H1 (cell line): ENCODE data around the gene SYPL1. TPM values are rescaled to one million over a fixed set of nuclear protein-coding genes. Genes with fewer than 3 reads are reported as not detected.

ENCODE experiments used
- CTCF ChIA-PET: fragments of 300-600 bp; sonication (Branson Sonifier 250); formaldehyde crosslinking; loops from one replicate; lab custom pipeline; 2021; ENCODE audit not compliant: partially characterized antibody; lab: Charles Lee
- POLR2A ChIA-PET: fragments of 300-600 bp; sonication (Branson Sonifier 250); formaldehyde crosslinking; loops from one replicate; lab custom pipeline; 2021; ENCODE audit warnings: inconsistent platforms; ENCODE audit not compliant: partially characterized antibody; lab: Charles Lee
- DNase-seq, 2 experiments: peaks; one replicate each; pipeline versions ENCODE4 v3.0.0 to v3.0.0-alpha.2; 2010 to 2022; ENCODE audit warnings: low spot score in 2 of 2, low read depth in 1 of 2, mixed read lengths in 1 of 2
- FAIRE-seq: peaks from 2 replicates; lab custom pipeline; 2011; peaks lifted over from hg19 to GRCh38; lab: Jason Lieb, UNC
- H2AFZ ChIP-seq: 2 replicates; pipeline ENCODE4 v1.8.1; 2012; ENCODE audit warnings: low read length, inconsistent platforms
- H2AK5ac ChIP-seq: 2 replicates; pipeline ENCODE4 v1.6.1; 2013; ENCODE audit warnings: low read depth, low read length
- H2BK120ac ChIP-seq: replicated peaks from 2 replicates; pipeline ENCODE3; 2013; ENCODE audit warnings: low read depth, low read length, inconsistent platforms
- H2BK12ac ChIP-seq: 2 replicates; pipeline ENCODE4 v1.6.1; 2013; ENCODE audit warnings: low read depth, low read length
- H2BK15ac ChIP-seq: 2 replicates; pipeline ENCODE4 v1.6.1; 2013; ENCODE audit warnings: low read length
- H2BK20ac ChIP-seq: 2 replicates; pipeline ENCODE4 v1.6.1; 2013; ENCODE audit warnings: low read length
- H2BK5ac ChIP-seq: 2 replicates; pipeline ENCODE4 v1.6.1; 2013; ENCODE audit warnings: low read depth, low read length
- H3K14ac ChIP-seq: 2 replicates; pipeline ENCODE4 v1.6.1; 2013; ENCODE audit warnings: inconsistent platforms; ENCODE audit not compliant: insufficient read length
- H3K18ac ChIP-seq: 2 replicates; pipeline ENCODE4 v1.6.1; 2013; ENCODE audit warnings: low read length; ENCODE audit errors: extremely low read depth
- H3K23ac ChIP-seq: 2 replicates; pipeline ENCODE4 v1.6.1; 2013; ENCODE audit warnings: inconsistent platforms; ENCODE audit not compliant: insufficient read length
- H3K23me2 ChIP-seq: 2 replicates; pipeline ENCODE4 v1.6.1; 2013; ENCODE audit warnings: low read depth, low read length
- H3K27ac ChIP-seq: 2 replicates; pipeline ENCODE4 v1.6.1; 2011; ENCODE audit warnings: low read depth, low read length, inconsistent platforms
- H3K27me3 ChIP-seq, 4 experiments: replicated peaks in 1 of 4; 1 replicate in 1 of 4; 2 replicates in 3 of 4; pipeline versions ENCODE4 v1.6.1 to v1.8.1; 2011 to 2013; ENCODE audit warnings: low read length in 3 of 4, mild to moderate bottlenecking in 3 of 4, inconsistent platforms in 2 of 4, mixed read lengths in 2 of 4, moderate library complexity in 1 of 4; ENCODE audit not compliant: control insufficient read depth in 3 of 4, insufficient read depth in 3 of 4; ENCODE audit errors: extremely low read depth in 1 of 4
- H3K36me3 ChIP-seq, 4 experiments: 2 replicates each; pipeline versions ENCODE4 v1.6.1 to v1.8.1; 2011 to 2013; ENCODE audit warnings: mild to moderate bottlenecking in 4 of 4, low read length in 3 of 4, moderate library complexity in 2 of 4, control low read depth in 1 of 4, inconsistent platforms in 1 of 4; ENCODE audit not compliant: insufficient read depth in 4 of 4, control insufficient read depth in 2 of 4
- H3K4ac ChIP-seq: replicated peaks from 2 replicates; pipeline ENCODE3; 2013; ENCODE audit warnings: low read length, low read depth, mixed read lengths, inconsistent platforms; ENCODE audit not compliant: insufficient read length
- H3K4me1 ChIP-seq, 4 experiments: replicated peaks in 1 of 4; 1 replicate in 1 of 4; 2 replicates in 3 of 4; pipeline versions ENCODE4 v1.6.1 to v1.8.1; 2011 to 2013; ENCODE audit warnings: low read length in 3 of 4, inconsistent platforms in 2 of 4, mixed read lengths in 1 of 4; ENCODE audit not compliant: insufficient read depth in 4 of 4, control insufficient read depth in 3 of 4
- H3K4me2 ChIP-seq, 2 experiments: 2 replicates each; pipeline versions ENCODE4 v1.6.1 to v1.8.1; 2011 to 2013; ENCODE audit warnings: low read depth in 2 of 2, low read length in 2 of 2, control low read depth in 1 of 2, inconsistent platforms in 1 of 2, mild to moderate bottlenecking in 1 of 2; ENCODE audit not compliant: insufficient read depth in 1 of 2
- H3K4me3 ChIP-seq, 4 experiments: fragments of 200-600, 300-600 bp in 1 of 4; sonication (generic), shearing (Covaris generic), sonication (Bioruptor Twin) in 1 of 4; 2 replicates each; pipeline versions ENCODE4 v1.5.1 to v1.8.1; 2011 to 2016; ENCODE audit warnings: low read length in 4 of 4, low read depth in 3 of 4, control low read depth in 2 of 4, inconsistent platforms in 2 of 4, mild to moderate bottlenecking in 2 of 4, mixed read lengths in 1 of 4, moderate library complexity in 1 of 4; ENCODE audit not compliant: insufficient read depth in 2 of 4; ENCODE audit errors: extremely low read depth in 1 of 4
- H3K56ac ChIP-seq: replicated peaks from 2 replicates; pipeline ENCODE3; 2013; ENCODE audit warnings: low read depth, mild to moderate bottlenecking, mixed read lengths, low read length, inconsistent platforms; ENCODE audit not compliant: insufficient read length
- H3K79me1 ChIP-seq: 2 replicates; pipeline ENCODE4 v1.6.1; 2013; ENCODE audit warnings: low read depth, low read length, control low read depth
- H3K79me2 ChIP-seq, 2 experiments: 2 replicates each; pipeline versions ENCODE4 v1.6.1 to v1.8.1; 2012 to 2013; ENCODE audit warnings: low read length in 2 of 2, mild to moderate bottlenecking in 2 of 2, inconsistent platforms in 1 of 2; ENCODE audit not compliant: insufficient read depth in 2 of 2, control insufficient read depth in 1 of 2
- H3K9ac ChIP-seq, 4 experiments: replicated peaks in 1 of 4; 1 replicate in 1 of 4; 2 replicates in 3 of 4; pipeline versions ENCODE4 v1.6.1 to v1.8.1; 2011 to 2013; ENCODE audit warnings: low read depth in 3 of 4, low read length in 3 of 4, control low read depth in 2 of 4, mild to moderate bottlenecking in 2 of 4, moderate library complexity in 2 of 4, inconsistent platforms in 1 of 4; ENCODE audit errors: extremely low read depth in 1 of 4
- H3K9me3 ChIP-seq, 2 experiments: 2 replicates each; pipeline versions ENCODE4 v1.6.1 to v1.8.1; 2012 to 2013; ENCODE audit warnings: mild to moderate bottlenecking in 2 of 2, moderate library complexity in 2 of 2, control low read depth in 1 of 2, inconsistent platforms in 1 of 2, low read depth in 1 of 2, low read length in 1 of 2, mixed read lengths in 1 of 2; ENCODE audit not compliant: insufficient read depth in 2 of 2
- H4K20me1 ChIP-seq, 2 experiments: replicated peaks in 1 of 2; 2 replicates each; pipeline versions ENCODE3 to v1.8.1; 2011 to 2013; ENCODE audit warnings: inconsistent platforms in 2 of 2, low read length in 2 of 2, mild to moderate bottlenecking in 1 of 2; ENCODE audit not compliant: insufficient read depth in 2 of 2, control insufficient read depth in 1 of 2
- H4K5ac ChIP-seq: 2 replicates; pipeline ENCODE4 v1.6.1; 2013; ENCODE audit warnings: low read length, low read depth, mixed read lengths, inconsistent platforms; ENCODE audit not compliant: insufficient read length
- H4K8ac ChIP-seq: 2 replicates; pipeline ENCODE4 v1.8.0; 2013; ENCODE audit warnings: mild to moderate bottlenecking, moderate library complexity, low read length, inconsistent platforms; ENCODE audit not compliant: insufficient read depth; ENCODE audit errors: extremely low read depth
- H4K91ac ChIP-seq: replicated peaks from 2 replicates; pipeline ENCODE3; 2013; ENCODE audit warnings: low read length, mixed read lengths, inconsistent platforms; ENCODE audit not compliant: insufficient read length
- BRCA1 ChIP-seq: IDR thresholded peaks from 2 replicates; pipeline ENCODE4 v1.6.1; 2012; ENCODE audit warnings: low read depth, low read length, improper control_type of control experiment
- CBX8 ChIP-seq: fragments of 300-800, 300-1000 bp; sonication (generic); IDR thresholded peaks from 2 replicates; pipeline ENCODE4 v1.7.1; 2016; ENCODE audit warnings: low read depth, low read length, borderline replicate concordance
- CEBPB ChIP-seq: IDR thresholded peaks from 2 replicates; pipeline ENCODE4 v1.6.1; 2012; ENCODE audit warnings: low read depth, low read length
- CHD1 ChIP-seq: IDR thresholded peaks from 2 replicates; pipeline ENCODE4 v1.6.1; 2012; ENCODE audit warnings: low read depth, low read length, improper control_type of control experiment
- POLR2AphosphoS5 ChIP-seq: IDR thresholded peaks from 2 replicates; pipeline ENCODE4 v1.6.1; 2011; ENCODE audit warnings: low read depth, low read length
- POU5F1 ChIP-seq: IDR thresholded peaks from 2 replicates; pipeline ENCODE4 v1.6.1; 2011; ENCODE audit warnings: low read depth, mild to moderate bottlenecking, low read length, moderate library complexity
- RAD21 ChIP-seq, 2 experiments: IDR thresholded peaks in 1 of 2; conservative IDR thresholded peaks in 1 of 2; 2 replicates each; pipeline ENCODE4 v1.6.1; 2011; ENCODE audit warnings: low read depth in 2 of 2, low read length in 2 of 2, improper control_type of control experiment in 1 of 2, inconsistent platforms in 1 of 2, mild to moderate bottlenecking in 1 of 2, moderate library complexity in 1 of 2
- RXRA ChIP-seq: IDR thresholded peaks from 2 replicates; pipeline ENCODE4 v1.6.1; 2011; ENCODE audit warnings: low read depth, mild to moderate bottlenecking, low read length, moderate library complexity; ENCODE audit not compliant: insufficient read depth
- SIX5 ChIP-seq: IDR thresholded peaks from 2 replicates; pipeline ENCODE4 v1.6.1; 2011; ENCODE audit warnings: mild to moderate bottlenecking, low read depth, low read length
- WGBS, 2 experiments: shearing (Covaris generic) in 1 of 2; methylation state at CpG; one replicate each; pipeline versions ENCODE4 v1.1.6 to v1.1.7; 2013 to 2015; ENCODE audit warnings: low lambda C conversion rate in 2 of 2, mixed read lengths in 2 of 2, inconsistent platforms in 1 of 2, low coverage in 1 of 2, missing lambda C conversion rate in 1 of 2; ENCODE audit not compliant: insufficient replicate concordance in 2 of 2, insufficient coverage in 1 of 2, insufficient read length in 1 of 2; ENCODE audit errors: extremely low coverage in 1 of 2, missing lambda C conversion rate in 1 of 2; 5-methylcytosine and 5-hydroxymethylcytosine counted together
- polyA plus RNA-seq, 7 experiments: library from polyadenylated mRNA; depleted of rRNA in 3 of 7; stranded (reverse) in 5 of 7; unstranded in 2 of 7; fragments of >200 nt in 5 of 7; fragments of 200-250 nt in 2 of 7; gene quantifications; 1 replicate in 5 of 7; 2 replicates in 1 of 7; 4 replicates in 1 of 7; pipeline versions ENCODE4 v1.2.1 to v1.2.3, GENCODE V29; 2011 to 2013; ENCODE audit warnings: missing spikeins in 2 of 7, mixed read lengths in 2 of 7
- total RNA-seq: library from RNA; stranded (reverse); fragmentation: NEBNext Ultra II Directional; extraction: Animal tissue kit (Norgen Biotek cat#: 25700); gene quantifications from 2 replicates; pipeline ENCODE4 v1.2.1, GENCODE V29; 2021

The SYPL1 gene
- total and polyA plus RNA-seq, 2 of the 8 experiments (the other 6 are each of a cell fraction or from before 2014, with no cell fraction given), result 44.9 to 57.7 TPM

DNA sequence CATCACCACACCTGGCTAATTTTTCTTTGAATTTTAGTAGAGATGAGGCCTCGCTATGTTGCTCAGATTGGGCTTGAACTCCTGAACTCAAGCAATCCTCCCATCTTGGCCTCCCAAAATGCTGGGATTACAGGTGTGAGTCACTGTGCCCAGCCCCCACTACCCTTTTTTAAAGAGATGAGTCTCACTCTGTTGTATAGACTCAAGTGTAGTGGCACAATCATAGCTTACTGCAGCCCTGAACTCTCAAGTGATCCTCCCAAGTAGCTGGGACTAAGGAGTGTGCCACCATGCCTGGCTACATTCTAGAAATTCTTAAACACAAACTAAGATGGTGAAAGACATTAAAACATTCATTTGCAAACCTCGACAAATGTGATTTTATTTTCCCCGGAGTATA is 12.6 kb downstream of the SYPL1 start:
- WGBS, 2 experiments, result 86% methylated on average over 3 of the region's 3 CpGs; no CpG with 5 or more reads in 1 of the 2 experiments
- H4K20me1 ChIP-seq, result no peaks in the 10 kb centered on the region
- no peak for FAIRE-seq

More for the DNA sequence above, 12.6 kb downstream of the SYPL1 start:
- Histone ChIP-seq H2AFZ (no peak overlapping the region), H2BK5ac (no peak overlapping the region), H4K8ac (no peak overlapping the region), H3K4me1 (peaks cover 0 to 3% (median 0%) of the 10 kb centered on the region in 4 experiments; a peak in 1 of 7 replicates), H3K4me3 (no peak overlapping the region), H2BK12ac (no peak overlapping the region), H3K14ac (no peak overlapping the region), H2BK15ac (no peak overlapping the region), H3K27ac (no peak overlapping the region), H3K4ac (no peak overlapping the region), H3K79me2 (peaks cover 0 to 54% of the 10 kb centered on the region in 2 experiments; a peak in 2 of 4 replicates), H4K5ac (no peak overlapping the region), H3K56ac (no peak overlapping the region), H3K23me2 (no peaks in the 10 kb centered on the region), H2BK120ac (no peak overlapping the region), H3K79me1 (peaks cover 3% of the 10 kb centered on the region; the same call in 1 of the 2 replicates), H2BK20ac (no peak overlapping the region), H4K91ac (no peak overlapping the region), H2AK5ac (no peak overlapping the region), H3K36me3 (peaks cover 0 to 24% (median 1%) of the 10 kb centered on the region in 4 experiments; a peak in 3 of 8 replicates), H3K9me3 (no peaks in the 10 kb centered on the region), H3K23ac (no peak overlapping the region), H3K9ac (no peak overlapping the region), H3K4me2 (no peak overlapping the region), H3K18ac (no peak overlapping the region), H3K27me3 (no peaks in the 10 kb centered on the region)
- POLR2A ChIA-PET, result interaction anchor here (2.3 kb wide), 1 partner anchor 13 kb away, joined by 14 read pairs; the partner anchor contains the start of gene SYPL1
- CTCF ChIA-PET, result interaction anchor here (0.5 kb wide), 1 partner anchor 335 kb away, joined by 3 read pairs; no protein-coding TSS in a partner anchor
- no peak for DNase-seq
- TF ChIP-seq SIX5 (no peak), RAD21 (IDR thresholded peaks at IDR 0.05 in 1 of 2, conservative IDR thresholded peaks at IDR 0.05 in 1 of 2; ENCODE audit: low read depth in 2 of 2, low read length in 2 of 2) (no peak), BRCA1 (no peak), CHD1 (no peak), CEBPB (no peak), POU5F1 (no peak), CBX8 (no peak), POLR2AphosphoS5 (no peak), RXRA (no peak)
